ENCODE measurements around the gene SH2B2.
"Not testable (repeated sequence)": the region's sequence is repeated elsewhere in the genome, so short reads cannot be mapped to it uniquely, and the experiment has no call there.

The SH2B2 gene

GRCh38 chr7:102287111-102287980, 678 bp downstream of the SH2B2 start:
- no peak for DNase-seq

- DNase-seq = no peak
Observed at GRCh38 chr7:102287981-102288278, 1.3 kb downstream of the SH2B2 start.

GRCh38 chr7:102288285-102288930, 1.7 kb downstream of the SH2B2 start:
- no peak for DNase-seq

- no peak for DNase-seq
Observed at GRCh38 chr7:102289057-102289456, 2.4 kb downstream of the SH2B2 start.

GRCh38 chr7:102291056-102291915, 4.6 kb downstream of the SH2B2 start:
- peak; percentile 36 for DNase-seq

- DNase-seq = no peak
Observed at GRCh38 chr7:102291916-102292267, 5.2 kb downstream of the SH2B2 start.

GRCh38 chr7:102292813-102293798, 6.4 kb downstream of the SH2B2 start:
- DNase-seq = no peak

- DNase-seq = no peak
Observed at GRCh38 chr7:102294589-102294988, 7.9 kb downstream of the SH2B2 start.

- no peak for DNase-seq
Observed at GRCh38 chr7:102295346-102296178, 8.9 kb downstream of the SH2B2 start.

GRCh38 chr7:102296179-102296438, 9.4 kb downstream of the SH2B2 start:
- DNase-seq = no peak

GRCh38 chr7:102296514-102296913, 9.8 kb downstream of the SH2B2 start:
- no peak for DNase-seq

- DNase-seq = no peak
Observed at GRCh38 chr7:102297487-102298218, 11.0 kb downstream of the SH2B2 start.

- no peak for DNase-seq
Observed at GRCh38 chr7:102300643-102301221, 14.1 kb downstream of the SH2B2 start.

GRCh38 chr7:102301367-102301766, 14.7 kb downstream of the SH2B2 start:
- not testable (repeated sequence) for DNase-seq

GRCh38 chr7:102302025-102302424, 15.4 kb downstream of the SH2B2 start:
- DNase-seq = no peak

GRCh38 chr7:102303669-102304422, 17.2 kb downstream of the SH2B2 start:
- DNase-seq = no peak

GRCh38 chr7:102304668-102305067, 18.0 kb downstream of the SH2B2 start:
- no peak for DNase-seq

- DNase-seq = no peak
Observed at GRCh38 chr7:102305414-102306268, 19.0 kb downstream of the SH2B2 start.
